Esophagus (tissue), 2 donors: ENCODE data around the gene ATF3. TPM values are rescaled to one million over a fixed set of nuclear protein-coding genes. Genes with fewer than 3 reads are reported as not detected.
A peak's percentile ranks its signal among the peaks of the same experiment; 100 is the strongest.

Experiments
- H3K27ac ChIP-seq, 2 donors: one replicate each; pipeline ENCODE4 v1.5.1; 2013; ENCODE audit warnings: low read depth in 2 of 2, mild to moderate bottlenecking in 2 of 2, inconsistent platforms in 1 of 2, low read length in 1 of 2, moderate library complexity in 1 of 2
- H3K27me3 ChIP-seq, 2 donors: one replicate each; pipeline ENCODE4 v1.6.1; 2013; ENCODE audit warnings: low read length in 2 of 2, control low read depth in 1 of 2, mild to moderate bottlenecking in 1 of 2; ENCODE audit not compliant: insufficient read depth in 2 of 2, control insufficient read depth in 1 of 2
- H3K36me3 ChIP-seq, 2 donors: one replicate each; pipeline ENCODE4 v1.6.1; 2013; ENCODE audit warnings: low read length in 1 of 2; ENCODE audit not compliant: control insufficient read depth in 2 of 2, insufficient read depth in 2 of 2
- H3K4me1 ChIP-seq, 2 donors: one replicate each; pipeline ENCODE4 v1.6.1; 2013; ENCODE audit warnings: low read length in 1 of 2; ENCODE audit not compliant: control insufficient read depth in 2 of 2, insufficient read depth in 2 of 2
- H3K4me3 ChIP-seq, 2 donors: one replicate each; pipeline ENCODE4 v1.5.1; 2013; ENCODE audit warnings: low read length in 2 of 2, mild to moderate bottlenecking in 2 of 2, low read depth in 1 of 2, moderate library complexity in 1 of 2
- H3K9me3 ChIP-seq, 2 donors: one replicate each; pipeline ENCODE4 v1.6.1; 2013; ENCODE audit warnings: mild to moderate bottlenecking in 2 of 2, low read depth in 1 of 2, low read length in 1 of 2, moderate library complexity in 1 of 2; ENCODE audit not compliant: control insufficient read depth in 2 of 2, insufficient read depth in 1 of 2
- WGBS, 2 donors: extraction: QIAGEN DNeasy Blood & Tissue Kit; methylation state at CpG; one replicate each; pipeline ENCODE4 v1.1.7; 2013; 5-methylcytosine and 5-hydroxymethylcytosine counted together
- polyA plus RNA-seq, 2 donors: library from polyadenylated mRNA; stranded (reverse); fragments of 200-250 nt; gene quantifications; one replicate each; pipeline ENCODE4 v1.2.3, GENCODE V29; 2013
- donor health status: healthy with polysubstance abuse.
- donor health status: Bipolar disorder and iron deficiency.

Gene ATF3
- polyA plus RNA-seq, 2 donors: 4.7 to 9.2 TPM

GRCh38 chr1:212595787-212596714 lies 12.5 kb upstream of the ATF3 start:
- WGBS, 2 donors: 20 to 31% methylated on average over 8 of the region's 8 CpGs
- Histone ChIP-seq H3K9me3 (no peaks in the 10 kb centered on the region), H3K27ac (no peak overlapping the region), H3K27me3 (no peaks in the 10 kb centered on the region), H3K36me3 (no peaks in the 10 kb centered on the region), H3K4me3 (no peak overlapping the region), H3K4me1 (no peaks in the 10 kb centered on the region)

GRCh38 chr1:212596798-212597197 lies 11.8 kb upstream of the ATF3 start:
- H3K9me3 ChIP-seq: no peaks in the 10 kb centered on the region
- H3K4me1 ChIP-seq: no peaks in the 10 kb centered on the region
- WGBS, 2 donors: 89 to 92% methylated on average over 3 of the region's 3 CpGs
- H3K27ac ChIP-seq: no peak overlapping the region
- no peaks in the 10 kb centered on the region for H3K36me3 ChIP-seq
- no peaks in the 10 kb centered on the region for H3K27me3 ChIP-seq
- no peak overlapping the region for H3K4me3 ChIP-seq

- WGBS, 2 donors: 83 to 95% methylated on average over 4 of the region's 4 CpGs
- Histone ChIP-seq H3K4me1 (no peaks in the 10 kb centered on the region), H3K9me3 (no peaks in the 10 kb centered on the region), H3K27me3 (no peaks in the 10 kb centered on the region), H3K4me3 (no peak overlapping the region), H3K36me3 (no peaks in the 10 kb centered on the region), H3K27ac (no peak overlapping the region)
These were observed 11.1 kb upstream of the ATF3 start for GRCh38 chr1:212597487-212597886.

DNA sequence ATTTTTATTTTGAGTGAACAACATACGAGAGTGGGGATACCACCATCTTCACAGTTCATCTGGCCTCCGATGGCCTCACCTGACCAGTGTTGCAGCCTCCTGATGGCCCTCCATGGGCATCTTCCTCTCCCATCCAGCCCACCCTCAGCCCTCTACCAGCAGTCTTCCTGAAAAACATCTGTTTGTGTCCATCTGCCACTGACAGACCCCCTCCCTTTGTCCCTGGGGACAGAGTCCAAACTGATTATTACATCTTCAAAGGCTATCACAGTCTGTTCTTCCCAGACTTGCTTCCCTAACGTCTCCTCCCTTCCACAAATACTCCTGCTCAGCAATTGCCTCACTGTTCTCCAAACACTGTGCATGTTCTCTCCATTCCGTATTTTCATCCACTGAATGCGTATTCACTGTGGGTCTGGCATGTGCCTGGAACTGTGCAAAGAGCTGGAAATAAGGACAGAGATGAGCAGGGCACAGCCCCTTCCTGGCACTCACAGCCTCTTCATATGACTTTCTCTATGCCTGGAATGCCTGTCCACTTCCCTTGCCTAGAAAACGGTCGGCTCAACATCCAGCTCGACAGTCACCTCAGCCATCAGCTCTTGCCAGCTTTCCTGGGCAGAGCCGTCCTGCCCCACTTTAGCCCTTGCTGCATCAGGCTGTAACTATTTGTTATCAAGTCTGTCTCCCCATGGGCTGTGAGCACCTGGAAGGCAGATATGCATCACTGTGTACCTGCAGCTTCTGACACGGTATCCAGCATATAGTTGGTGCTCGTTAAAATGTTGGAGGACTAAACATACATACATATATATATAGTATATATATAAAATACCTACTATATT lies 8.3 kb upstream of the ATF3 start:
- no peaks in the 10 kb centered on the region for H3K36me3 ChIP-seq
- no peaks in the 10 kb centered on the region for H3K4me1 ChIP-seq
- H3K9me3 ChIP-seq: no peaks in the 10 kb centered on the region
- H3K27ac ChIP-seq: no peak overlapping the region
- no peaks in the 10 kb centered on the region for H3K27me3 ChIP-seq
- WGBS, 2 donors: 80 to 81% methylated on average over 11 of the region's 11 CpGs
- no peak overlapping the region for H3K4me3 ChIP-seq

DNA sequence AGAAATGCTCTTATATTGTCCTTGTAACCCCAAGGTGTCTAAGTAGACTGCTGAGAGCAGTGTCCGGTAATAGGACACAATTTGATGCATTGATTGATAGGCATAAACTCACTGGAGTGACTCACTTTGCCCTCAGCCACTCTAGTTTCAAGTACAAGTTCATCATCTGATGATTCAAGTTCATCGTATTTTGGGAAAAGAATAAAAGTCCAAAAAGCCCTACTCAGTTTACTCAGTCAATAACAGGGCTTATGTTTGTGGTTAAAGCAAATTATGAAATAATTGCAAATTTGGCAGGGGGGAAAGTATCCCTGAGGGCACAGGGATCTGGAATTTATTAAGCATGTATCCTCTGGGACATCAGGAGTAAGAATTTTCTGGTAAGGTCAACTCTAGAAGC lies 7.6 kb upstream of the ATF3 start:
- Histone ChIP-seq H3K9me3 (no peaks in the 10 kb centered on the region), H3K27me3 (no peaks in the 10 kb centered on the region), H3K36me3 (no peaks in the 10 kb centered on the region), H3K4me3 (no peak overlapping the region), H3K27ac (no peak overlapping the region), H3K4me1 (peaks cover 0 to 3% of the 10 kb centered on the region in 2 donors)
- WGBS, 2 donors: 46 to 55% methylated on average over 2 of the region's 2 CpGs

GRCh38 chr1:212601524-212601923 lies 7.0 kb upstream of the ATF3 start:
- H3K36me3 ChIP-seq: no peaks in the 10 kb centered on the region
- peaks cover 0 to 3% of the 10 kb centered on the region in 2 donors for H3K4me1 ChIP-seq
- WGBS, 2 donors: 80 to 85% methylated on average over 2 of the region's 2 CpGs
- H3K27me3 ChIP-seq: no peaks in the 10 kb centered on the region
- H3K4me3 ChIP-seq: no peak overlapping the region
- H3K9me3 ChIP-seq: no peaks in the 10 kb centered on the region
- no peak overlapping the region for H3K27ac ChIP-seq

DNA sequence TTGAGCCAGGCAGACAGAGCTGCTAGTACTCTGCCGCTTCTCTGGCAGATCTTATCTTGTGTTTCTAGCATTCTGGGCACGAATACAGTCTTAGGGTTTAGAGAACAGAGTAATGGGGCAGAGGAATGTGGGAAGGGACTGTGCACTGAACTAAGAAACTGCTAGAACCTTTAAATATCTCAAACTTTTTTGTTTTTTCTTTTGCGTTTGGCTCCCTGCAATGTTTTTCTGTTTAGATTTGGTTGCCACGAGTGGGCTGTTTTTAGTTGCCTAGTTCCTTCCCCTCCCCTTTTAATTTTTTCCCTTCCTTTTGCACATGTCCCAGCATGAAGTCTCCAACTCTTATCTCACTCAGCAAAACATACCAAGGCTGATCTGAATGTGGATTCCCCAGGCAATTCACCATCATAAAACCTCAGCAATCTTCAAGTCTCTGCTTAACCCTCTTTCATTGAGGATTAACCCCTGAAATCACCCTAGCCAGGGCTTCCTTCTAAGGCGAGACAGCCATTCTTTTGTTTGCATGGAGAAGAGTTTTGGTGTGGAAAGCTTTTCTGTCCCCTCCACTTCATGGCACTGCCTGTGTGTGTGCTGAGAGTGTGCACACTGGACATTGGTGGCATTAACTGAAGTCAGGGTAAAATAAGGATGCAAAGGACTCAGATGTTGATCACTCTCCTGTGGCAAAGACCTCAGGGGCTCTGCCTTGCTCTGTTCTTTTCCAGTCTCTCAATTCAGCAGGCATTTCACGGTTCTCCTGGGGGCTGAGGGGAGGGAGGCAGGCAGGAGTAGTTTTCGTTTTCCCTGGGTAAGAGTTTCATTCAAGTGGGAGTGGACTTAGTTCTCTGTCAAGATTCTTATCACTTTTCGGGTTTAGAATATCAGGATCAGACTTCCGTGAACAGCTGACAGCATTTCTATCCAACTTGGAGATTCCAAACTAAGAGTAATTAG lies 2.8 kb upstream of the ATF3 start:
- Histone ChIP-seq H3K9me3 (no peaks in the 10 kb centered on the region), H3K27me3 (no peaks in the 10 kb centered on the region), H3K4me3 (no peak overlapping the region), H3K27ac (no peak overlapping the region), H3K4me1 (peaks cover 0 to 3% of the 10 kb centered on the region in 2 donors), H3K36me3 (no peaks in the 10 kb centered on the region)
- WGBS, 2 donors: 8% methylated on average over 9 of the region's 9 CpGs

- no peaks in the 10 kb centered on the region for H3K36me3 ChIP-seq
- 1 to 2% methylated on average over 48 to 49 of the region's 49 CpGs for WGBS, 2 donors
- H3K4me1 ChIP-seq: peaks cover 0 to 3% of the 10 kb centered on the region in 2 donors
- peak overlapping the region; percentile 62 to 72 for H3K4me3 ChIP-seq
- H3K27me3 ChIP-seq: no peaks in the 10 kb centered on the region
- no peaks in the 10 kb centered on the region for H3K9me3 ChIP-seq
- H3K27ac ChIP-seq: peak overlapping the region in 1 of 2 donors; percentile 59
These were observed 2.0 kb upstream of the ATF3 start for GRCh38 chr1:212606395-212607205.
